DMS 273 (cell line): ENCODE data around the gene PNPLA2.
A peak's percentile ranks its signal among the peaks of the same experiment; 100 is the strongest.

Experiments
- DNase-seq: peaks from one replicate; lab custom pipeline; 2025; ENCODE audit not compliant: unreplicated experiment; lab: John Stamatoyannopoulos, UW

The PNPLA2 gene

GRCh38 chr11:813456-814096, 5.1 kb upstream of the PNPLA2 start:
- peak; percentile 55 for DNase-seq

- DNase-seq = no peak
Measured at GRCh38 chr11:815675-816432, 2.9 kb upstream of the PNPLA2 start.

- peak; percentile 44 for DNase-seq
Measured at GRCh38 chr11:816433-816779, 2.3 kb upstream of the PNPLA2 start.

GRCh38 chr11:819129-819931, 616 bp downstream of the PNPLA2 start:
- DNase-seq = peak; percentile 93

GRCh38 chr11:819943-820649, 1.4 kb downstream of the PNPLA2 start:
- DNase-seq = peak; percentile 89

- DNase-seq = no peak
Measured at GRCh38 chr11:820655-821511, 2.2 kb downstream of the PNPLA2 start.

GRCh38 chr11:821512-822371, 3.0 kb downstream of the PNPLA2 start:
- DNase-seq = peak; percentile 69

GRCh38 chr11:823441-824291, 5.0 kb downstream of the PNPLA2 start:
- no peak for DNase-seq

- no peak for DNase-seq
Measured at GRCh38 chr11:824292-824880, 5.7 kb downstream of the PNPLA2 start.

GRCh38 chr11:824942-825341, 6.2 kb downstream of the PNPLA2 start:
- no peak for DNase-seq

GRCh38 chr11:825366-826226, 6.9 kb downstream of the PNPLA2 start:
- no peak for DNase-seq

GRCh38 chr11:826227-826621, 7.5 kb downstream of the PNPLA2 start:
- no peak for DNase-seq

GRCh38 chr11:826836-827145, 8.1 kb downstream of the PNPLA2 start:
- DNase-seq = no peak

GRCh38 chr11:827146-827896, 8.6 kb downstream of the PNPLA2 start:
- DNase-seq = no peak

GRCh38 chr11:827897-828192, 9.1 kb downstream of the PNPLA2 start, which contains the start of gene CRACR2B:
Gene CRACR2B, plus strand, starts transcription at chr11:827919. Its CDS starts 689 bp downstream, at chr11:828608.
- DNase-seq = peak; percentile 54

- DNase-seq = no peak
Measured at GRCh38 chr11:828506-829175, 9.9 kb downstream of the PNPLA2 start.
